Stimulated activated CD4-positive, alpha-beta T cell treated with anti-CD3 and anti-CD28 coated beads, TNF-alpha, amount 100 ng/mL, for 4 hours (primary cell): ENCODE results near the gene DYNLT4.

ENCODE experiments used
- DNase-seq, 3 experiments: peaks; one replicate each; pipeline ENCODE4 v3.0.0-alpha.2; 2020; ENCODE audit warnings: low read depth in 3 of 3

Gene DYNLT4

DNA sequence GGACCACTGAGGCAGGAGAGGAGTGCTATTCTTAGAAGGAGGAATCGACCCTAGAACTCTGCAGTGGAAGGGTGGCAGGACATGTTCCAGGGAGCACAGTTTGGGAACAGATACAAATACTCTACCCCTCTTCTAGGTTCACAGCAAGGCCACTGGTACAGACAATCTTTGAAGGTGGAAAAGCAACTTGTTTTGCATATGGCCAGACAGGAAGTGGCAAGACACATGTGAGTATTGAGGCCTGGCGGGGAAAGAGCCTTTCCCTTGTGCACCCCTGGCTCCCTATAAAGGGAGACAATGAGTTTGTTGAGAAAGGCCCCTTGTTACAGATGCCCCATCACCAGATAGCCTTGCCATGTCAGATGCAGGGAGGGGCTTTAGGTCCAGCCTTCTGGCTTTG is 49.7 kb downstream of the DYNLT4 start:
- no peak for DNase-seq
